B cell (primary cell): ENCODE measurements around the gene STAT2. TPM values are rescaled to one million over a fixed set of nuclear protein-coding genes. Genes with fewer than 3 reads are reported as not detected.

Experiments
- ATAC-seq: fragments of 200-7000 bp; cut with Tn5 transposase; one replicate; pipeline ENCODE4 v1.10.0; 2021; ENCODE audit warnings: low read depth, mild to moderate bottlenecking, moderate number of reproducible peaks, moderate library complexity
- CTCF ChIA-PET: fragments of 350-600 bp; sonication (Branson Sonifier 250); formaldehyde crosslinking; loops from one replicate; lab custom pipeline; 2021; ENCODE audit warnings: antibody characterized with exemption, inconsistent platforms; lab: Charles Lee
- POLR2A ChIA-PET: fragments of 350-600 bp; sonication (Branson Sonifier 250); formaldehyde crosslinking; loops from one replicate; lab custom pipeline; 2021; ENCODE audit warnings: antibody characterized with exemption; lab: Charles Lee
- DNase-seq: peaks from one replicate; pipeline ENCODE4 v3.0.0; 2013
- H2AFZ ChIP-seq: 2 replicates; pipeline ENCODE4 v1.6.1; 2012; ENCODE audit warnings: mild to moderate bottlenecking, low read depth, low read length; ENCODE audit not compliant: insufficient read depth, poor library complexity, severe bottlenecking
- H3K27ac ChIP-seq, 2 donors: 1 replicate in 1 of 2; 2 replicates in 1 of 2; pipeline ENCODE4 v1.5.1; 2012 to 2013; ENCODE audit warnings: low read length in 2 of 2, mild to moderate bottlenecking in 2 of 2, moderate library complexity in 1 of 2
- H3K27me3 ChIP-seq, 4 experiments: fragments of 200-600 bp in 1 of 4; sonication (generic) in 1 of 4; replicated peaks in 1 of 4; 1 replicate in 2 of 4; 2 replicates in 2 of 4; pipeline versions ENCODE4 v1.6.1 to v1.7.0; 2013 to 2016; ENCODE audit warnings: low read length in 3 of 4, mild to moderate bottlenecking in 2 of 4, mixed read lengths in 1 of 4, moderate library complexity in 1 of 4; ENCODE audit not compliant: insufficient read depth in 4 of 4, control insufficient read depth in 3 of 4; ENCODE audit errors: control extremely low read depth in 1 of 4
- H3K36me3 ChIP-seq, 2 experiments: replicated peaks in 1 of 2; 1 replicate in 1 of 2; 2 replicates in 1 of 2; pipeline versions ENCODE4 v1.6.1 to v1.7.1; 2013; ENCODE audit warnings: low read length in 1 of 2; ENCODE audit not compliant: insufficient read depth in 2 of 2, control insufficient read depth in 1 of 2; ENCODE audit errors: control extremely low read depth in 1 of 2, extremely low read depth in 1 of 2
- H3K4me1 ChIP-seq, 2 donors: fragments of 200-600 bp in 1 of 2; sonication (generic) in 1 of 2; 1 replicate in 1 of 2; 2 replicates in 1 of 2; pipeline versions ENCODE4 v1.5.1 to v1.6.1; 2013 to 2017; ENCODE audit warnings: low read length in 2 of 2; ENCODE audit not compliant: control insufficient read depth in 2 of 2, insufficient read depth in 2 of 2
- H3K4me2 ChIP-seq: replicated peaks from 2 replicates; pipeline ENCODE3; 2012; ENCODE audit warnings: mild to moderate bottlenecking, low read depth, low read length; ENCODE audit not compliant: poor library complexity, severe bottlenecking
- H3K4me3 ChIP-seq, 5 experiments: fragments of 200-600 bp in 1 of 5; sonication (generic) in 1 of 5; 1 replicate in 3 of 5; 2 replicates in 2 of 5; pipeline versions ENCODE4 v1.5.1 to v1.7.0; 2011 to 2016; ENCODE audit warnings: low read length in 4 of 5, mild to moderate bottlenecking in 4 of 5, low read depth in 2 of 5, control low read depth in 1 of 5, moderate library complexity in 1 of 5; ENCODE audit not compliant: insufficient read depth in 1 of 5; ENCODE audit errors: control extremely low read depth in 1 of 5, extremely low read depth in 1 of 5
- H3K79me2 ChIP-seq: fragments of 200-600 bp; sonication (generic); one replicate; pipeline ENCODE4 v1.6.0; 2016; ENCODE audit warnings: low read length; ENCODE audit not compliant: control insufficient read depth, insufficient read depth
- H3K9ac ChIP-seq: fragments of 200-600 bp; sonication (generic); 2 replicates; pipeline ENCODE4 v1.6.1; 2017; ENCODE audit warnings: mild to moderate bottlenecking, low read length, moderate library complexity
- H3K9me3 ChIP-seq, 3 donors: one replicate each; pipeline versions ENCODE4 v1.6.1 to v1.7.1; 2013; ENCODE audit warnings: low read length in 2 of 3; ENCODE audit not compliant: control insufficient read depth in 2 of 3, insufficient read depth in 1 of 3; ENCODE audit errors: control extremely low read depth in 1 of 3
- H4K20me1 ChIP-seq: 2 replicates; pipeline ENCODE4 v1.6.0; 2012; ENCODE audit warnings: mild to moderate bottlenecking, low read length; ENCODE audit not compliant: insufficient read depth, control insufficient read depth, poor library complexity, severe bottlenecking
- H3K27ac Mint-ChIP-seq: one replicate; pipeline ENCODE4 v1.8.0; 2021; ENCODE audit warnings: mixed read lengths
- H3K27me3 Mint-ChIP-seq: one replicate; pipeline ENCODE4 v1.8.0; 2021; ENCODE audit warnings: mixed read lengths
- H3K4me1 Mint-ChIP-seq: one replicate; pipeline ENCODE4 v1.8.0; 2021; ENCODE audit warnings: mixed read lengths
- H3K4me3 Mint-ChIP-seq: one replicate; pipeline ENCODE4 v1.8.0; 2021; ENCODE audit warnings: mixed read lengths
- H3K9me3 Mint-ChIP-seq: one replicate; pipeline ENCODE4 v1.8.0; 2022; ENCODE audit warnings: mixed read lengths; ENCODE audit not compliant: insufficient read depth
- CTCF ChIP-seq: fragments of 200-600 bp; IDR thresholded peaks from one replicate; pipeline ENCODE4 v1.8.0; 2022; ENCODE audit warnings: antibody characterized with exemption, mild to moderate bottlenecking
- EZH2 ChIP-seq: IDR thresholded peaks from 2 replicates; pipeline ENCODE4 v1.6.1; 2012; ENCODE audit warnings: borderline replicate concordance, low read depth, mild to moderate bottlenecking, moderate library complexity, low read length; ENCODE audit not compliant: insufficient read depth, poor library complexity, severe bottlenecking
- WGBS: methylation state at CpG from one replicate; pipeline ENCODE4 v1.1.5; 2013; ENCODE audit warnings: missing lambda C conversion rate; ENCODE audit not compliant: insufficient coverage; 5-methylcytosine and 5-hydroxymethylcytosine counted together
- intact Hi-C: fragments of 100-400 bp; cut with micrococcal nuclease; formaldehyde crosslinking; loops from one replicate; pipeline ENCODE4 v1.10.0; 2022
- polyA plus RNA-seq: library from polyadenylated mRNA; depleted of rRNA; stranded (reverse); fragments of >200 nt; gene quantifications from 2 replicates; pipeline ENCODE4 v1.2.3, GENCODE V29; 2012
- total RNA-seq, 2 donors: library from RNA; stranded (reverse); fragments of 120-200 nt in 1 of 2; gene quantifications; 1 replicate in 1 of 2; 2 replicates in 1 of 2; pipeline versions ENCODE4 v1.2.3 to v1.2.4, GENCODE V29; 2013 to 2022

STAT2 gene
- total and polyA plus RNA-seq, 2 donors (not counting 1 experiment from before 2014, with no cell fraction given), result 261 to 298 TPM

GRCh38 chr12:56334490-56334793 is 25.5 kb downstream of the STAT2 start:
- TF ChIP-seq EZH2 (no peak), CTCF (peak; percentile 3)
- Mint-ChIP-seq H3K9me3 (no peaks in the 10 kb centered on the region), H3K27me3 (no peaks in the 10 kb centered on the region), H3K4me1 (peaks cover 58% of the 10 kb centered on the region), H3K4me3 (peak overlapping the region; percentile 99), H3K27ac (peak overlapping the region; percentile 100)
- peak overlapping the region; percentile 63 to 88 (median 80) for H3K4me3 ChIP-seq
- peaks cover 41 to 49% of the 10 kb centered on the region in 2 donors for H3K4me1 ChIP-seq
- POLR2A ChIA-PET, result interaction anchor here (1.2 to 2.5 kb wide), 3 partner anchors 18 to 130 kb away, joined by 11 to 24 read pairs (median 13); partner anchors contain the start of genes CNPY2 and STAT2
- H3K27ac ChIP-seq, result peak overlapping the region; percentile 94 to 100
- no peaks in the 10 kb centered on the region for H4K20me1 ChIP-seq
- DNase-seq (no peak), ATAC-seq (no peak)
- peak overlapping the region; percentile 86 for H3K4me2 ChIP-seq
- peak overlapping the region; percentile 93 for H2AFZ ChIP-seq
- peak overlapping the region; percentile 95 for H3K9ac ChIP-seq
- intact Hi-C loops, result loop anchor here (1.0 to 2.0 kb wide), 7 partner anchors 18 to 302 kb away; partner anchors contain the start of genes COQ10A, CS, STAT2 and TIMELESS
- H3K9me3 ChIP-seq, result no peaks in the 10 kb centered on the region
- no peaks in the 10 kb centered on the region for H3K36me3 ChIP-seq
- CTCF ChIA-PET, result interaction anchor here (0.6 to 7.6 kb wide), 5 partner anchors 18 to 130 kb away, joined by 3 to 45 read pairs (median 18); partner anchors contain the start of genes CNPY2 and STAT2
- no peaks in the 10 kb centered on the region for H3K27me3 ChIP-seq
- WGBS, result 0% methylated on average over 1 of the region's 6 CpGs
- H3K79me2 ChIP-seq, result peaks cover 20% of the 10 kb centered on the region
